Measurements from ENCODE around the gene PCBP2. TPM values are rescaled to one million over a fixed set of nuclear protein-coding genes. Genes with fewer than 3 reads are reported as not detected.

PCBP2 gene
- total and polyA plus RNA-seq, 2 experiments from 2014 or later = 132 to 389 TPM

DNA sequence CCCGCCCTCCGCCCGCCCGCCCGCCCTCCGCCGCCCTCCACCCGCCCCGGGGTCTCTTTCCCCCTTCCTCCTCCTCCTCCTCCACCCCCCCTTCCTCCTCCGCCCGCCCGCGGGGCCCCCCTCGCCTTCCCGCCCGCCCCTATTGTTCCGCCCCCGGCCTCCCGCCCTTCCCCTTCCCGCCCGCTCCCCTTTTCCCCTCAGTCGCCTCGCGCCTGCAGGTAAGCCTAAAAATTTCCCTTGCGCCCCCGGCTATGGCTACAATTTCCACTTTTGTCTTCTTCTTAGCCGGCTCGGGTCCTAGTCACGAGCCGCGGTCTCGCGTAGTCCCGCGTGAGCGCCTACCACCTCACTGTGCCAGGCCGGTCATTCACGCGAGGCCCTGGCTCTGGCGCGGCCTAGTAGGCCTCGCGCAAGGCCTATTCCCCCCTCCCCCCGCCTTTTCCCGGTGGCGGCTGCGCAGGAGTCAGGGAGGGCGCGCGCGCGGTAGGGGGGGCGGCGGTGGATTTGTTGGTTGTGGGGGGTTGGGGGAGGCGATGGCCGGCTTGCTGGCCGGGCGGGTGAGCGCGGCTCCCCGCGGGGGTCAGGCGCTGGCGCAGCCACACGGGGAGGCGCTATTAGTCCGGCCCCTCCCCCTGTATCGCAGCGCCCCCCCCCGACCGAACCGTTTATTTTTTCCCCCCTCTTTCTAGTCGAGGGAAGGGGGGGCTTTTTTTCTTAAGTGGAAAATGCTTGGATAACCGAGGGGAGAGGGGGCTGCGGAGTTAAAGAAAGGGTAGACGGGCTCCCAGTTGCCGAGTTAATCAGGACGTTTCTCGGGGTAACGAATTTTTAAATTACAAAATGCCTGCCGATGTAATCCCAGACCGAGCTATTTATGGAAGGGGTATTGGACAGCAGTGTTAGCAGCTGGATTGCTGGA lies 516 bp downstream of the PCBP2 start:
- H3K9me2 ChIP-seq (replicated peaks; ENCODE audit: insufficient read depth) = no peaks in the 10 kb centered on the region
- H3K36me3 ChIP-seq (replicated peaks; ENCODE audit: insufficient read depth, low read depth) = no peaks in the 10 kb centered on the region
- H3K27me3 ChIP-seq = no peaks in the 10 kb centered on the region
- peak overlapping the region; percentile 87 for H3K4me3 ChIP-seq
- H2AFZ ChIP-seq = no peak overlapping the region
- peak; percentile 93 for DNase-seq (ENCODE audit: low spot score)
- TF ChIP-seq CTCF (IDR thresholded peaks at IDR 0.05; ENCODE audit: poor library complexity) = peak; percentile 53
- no peak for TF ChIP-seq EZH2 (IDR thresholded peaks at IDR 0.05; ENCODE audit: borderline replicate concordance)
- 2% methylated on average over 27 of the region's 82 CpGs for WGBS (ENCODE audit: low lambda C conversion rate, missing lambda C conversion rate)
- H3K27ac ChIP-seq = peak overlapping the region; percentile 98
- peaks cover 11% of the 10 kb centered on the region for H3K4me1 ChIP-seq (ENCODE audit: insufficient read depth)
- H4K20me1 ChIP-seq (ENCODE audit: insufficient read depth, poor library complexity, severe bottlenecking) = peaks cover 48% of the 10 kb centered on the region
- no peaks in the 10 kb centered on the region for H3K9me3 ChIP-seq (ENCODE audit: low read depth)
- H3K4me2 ChIP-seq = peak overlapping the region; percentile 78
- H3K79me2 ChIP-seq = peaks cover 51% of the 10 kb centered on the region

GRCh38 chr12:53453953-53454640 lies 2.2 kb downstream of the PCBP2 start:
- WGBS (ENCODE audit: low lambda C conversion rate, missing lambda C conversion rate) = 31% methylated on average over 6 of the region's 6 CpGs
- H3K27ac ChIP-seq = no peak overlapping the region
- no peak for DNase-seq (ENCODE audit: low spot score)
- no peaks in the 10 kb centered on the region for H3K27me3 ChIP-seq
- H2AFZ ChIP-seq = no peak overlapping the region
- H3K9me3 ChIP-seq (ENCODE audit: low read depth) = no peaks in the 10 kb centered on the region
- H3K4me3 ChIP-seq = peak overlapping the region; percentile 87
- peaks cover 68% of the 10 kb centered on the region for H3K79me2 ChIP-seq
- H3K4me1 ChIP-seq (ENCODE audit: insufficient read depth) = peaks cover 11% of the 10 kb centered on the region
- peak overlapping the region; percentile 78 for H3K4me2 ChIP-seq
- TF ChIP-seq EZH2phosphoT487 (IDR thresholded peaks at IDR 0.05; ENCODE audit: low read depth, severe bottlenecking, unreplicated experiment) = no peak
- no peak for TF ChIP-seq EZH2 (IDR thresholded peaks at IDR 0.05; ENCODE audit: borderline replicate concordance)
- no peak for TF ChIP-seq CTCF (IDR thresholded peaks at IDR 0.05; ENCODE audit: poor library complexity)
- no peaks in the 10 kb centered on the region for H3K36me3 ChIP-seq (replicated peaks; ENCODE audit: insufficient read depth, low read depth)
- H3K9me2 ChIP-seq (replicated peaks; ENCODE audit: insufficient read depth) = no peaks in the 10 kb centered on the region
- peaks cover 63% of the 10 kb centered on the region for H4K20me1 ChIP-seq (ENCODE audit: insufficient read depth, poor library complexity, severe bottlenecking)

GRCh38 chr12:53454707-53455106 lies 2.8 kb downstream of the PCBP2 start:
- Histone ChIP-seq H3K4me2 (peak overlapping the region; percentile 78), H4K20me1 (ENCODE audit: insufficient read depth, poor library complexity, severe bottlenecking) (peaks cover 69% of the 10 kb centered on the region), H3K36me3 (replicated peaks; ENCODE audit: insufficient read depth, low read depth) (no peaks in the 10 kb centered on the region), H3K27ac (no peak overlapping the region), H2AFZ (no peak overlapping the region), H3K27me3 (no peaks in the 10 kb centered on the region), H3K9me2 (replicated peaks; ENCODE audit: insufficient read depth) (no peaks in the 10 kb centered on the region), H3K79me2 (peaks cover 74% of the 10 kb centered on the region), H3K9me3 (ENCODE audit: low read depth) (no peaks in the 10 kb centered on the region), H3K4me1 (ENCODE audit: insufficient read depth) (peaks cover 11% of the 10 kb centered on the region), H3K4me3 (no peak overlapping the region)
- WGBS (ENCODE audit: low lambda C conversion rate, missing lambda C conversion rate) = 50% methylated on average over 3 of the region's 3 CpGs
- TF ChIP-seq EZH2 (IDR thresholded peaks at IDR 0.05; ENCODE audit: borderline replicate concordance) (no peak), EZH2phosphoT487 (IDR thresholded peaks at IDR 0.05; ENCODE audit: low read depth, severe bottlenecking, unreplicated experiment) (no peak), CTCF (IDR thresholded peaks at IDR 0.05; ENCODE audit: poor library complexity) (no peak)
- DNase-seq (ENCODE audit: low spot score) = no peak

All from hepatocyte (in vitro differentiated cells).